MM.1S (cell line): ENCODE data around the gene CCNJL.

Experiments used
- DNase-seq: peaks from one replicate; pipeline ENCODE4 v3.0.0-alpha.2; 2015
- H2AFZ ChIP-seq: fragments of 300-600 bp; sonication (generic); 2 replicates; pipeline ENCODE4 v1.6.0; 2016; ENCODE audit warnings: antibody characterized with exemption, low read length
- H3F3A ChIP-seq: fragments of 300-600 bp; sonication (generic); 2 replicates; pipeline ENCODE4 v1.6.1; 2016; ENCODE audit warnings: mild to moderate bottlenecking, antibody characterized with exemption, low read length, moderate library complexity, mixed read lengths; ENCODE audit not compliant: insufficient read depth
- H3K27ac ChIP-seq: fragments of 300-600 bp; sonication (generic); 2 replicates; pipeline ENCODE4 v1.5.1; 2016; ENCODE audit warnings: mild to moderate bottlenecking, low read length
- H3K27me3 ChIP-seq: fragments of 300-600 bp; sonication (generic); replicated peaks from 2 replicates; pipeline ENCODE4 v1.6.0; 2016; ENCODE audit warnings: low read length; ENCODE audit not compliant: insufficient read depth
- H3K36me3 ChIP-seq: fragments of 300-600 bp; sonication (generic); replicated peaks from 2 replicates; pipeline ENCODE4 v1.6.1; 2016; ENCODE audit warnings: mild to moderate bottlenecking, low read length, mixed read lengths; ENCODE audit not compliant: insufficient read depth
- H3K4me1 ChIP-seq: fragments of 300-600 bp; sonication (generic); 2 replicates; pipeline ENCODE4 v1.6.1; 2016; ENCODE audit warnings: low read length, mixed read lengths
- H3K4me2 ChIP-seq: fragments of 300-600 bp; sonication (generic); 2 replicates; pipeline ENCODE4 v1.6.0; 2016; ENCODE audit warnings: low read depth, low read length
- H3K4me3 ChIP-seq: fragments of 300-600 bp; sonication (generic); 2 replicates; pipeline ENCODE4 v1.5.1; 2016; ENCODE audit warnings: low read length, mixed read lengths
- H3K79me2 ChIP-seq: fragments of 300-600 bp; sonication (generic); 2 replicates; pipeline ENCODE4 v1.6.1; 2016; ENCODE audit warnings: mixed run types, low read length, mixed read lengths
- H3K9ac ChIP-seq: fragments of 300-600 bp; sonication (generic); 2 replicates; pipeline ENCODE4 v1.6.1; 2016; ENCODE audit warnings: low read length, mixed read lengths
- H3K9me2 ChIP-seq: fragments of 300-600 bp; sonication (generic); replicated peaks from 2 replicates; pipeline ENCODE4 v1.6.1; 2016; ENCODE audit warnings: mild to moderate bottlenecking, low read length, mixed read lengths; ENCODE audit not compliant: insufficient read depth
- H3K9me3 ChIP-seq: fragments of 300-600 bp; sonication (generic); replicated peaks from 2 replicates; pipeline ENCODE4 v1.6.1; 2016; ENCODE audit warnings: mild to moderate bottlenecking, low read length, mixed read lengths; ENCODE audit not compliant: insufficient read depth
- H4K20me1 ChIP-seq: fragments of 300-600 bp; sonication (generic); 2 replicates; pipeline ENCODE4 v1.6.1; 2016; ENCODE audit warnings: mild to moderate bottlenecking, low read length, moderate library complexity, mixed read lengths; ENCODE audit not compliant: insufficient read depth
- CTCF ChIP-seq: fragments of 300-600 bp; sonication (generic); IDR thresholded peaks from 2 replicates; pipeline ENCODE4 v1.5.1; 2016; ENCODE audit warnings: antibody characterized with exemption, low read length, mixed read lengths
- EZH2 ChIP-seq: fragments of 300-600 bp; sonication (generic); optimal IDR thresholded peaks from 2 replicates; pipeline ENCODE3; 2017; ENCODE audit warnings: low read depth, mild to moderate bottlenecking, antibody characterized with exemption, low read length, mixed read lengths
- EZH2phosphoT487 ChIP-seq: fragments of 300-600 bp; sonication (generic); IDR thresholded peaks from 2 replicates; pipeline ENCODE4 v1.6.1; 2018; ENCODE audit warnings: antibody characterized with exemption, low read length

Gene CCNJL

GRCh38 chr5:160289356-160289651, 23.1 kb downstream of the CCNJL start:
- H3F3A ChIP-seq = no peaks in the 10 kb centered on the region
- no peaks in the 10 kb centered on the region for H4K20me1 ChIP-seq
- no peaks in the 10 kb centered on the region for H3K9me3 ChIP-seq
- no peak overlapping the region for H3K27ac ChIP-seq
- no peak overlapping the region for H2AFZ ChIP-seq
- H3K27me3 ChIP-seq = no peaks in the 10 kb centered on the region
- H3K9ac ChIP-seq = no peak overlapping the region
- H3K4me1 ChIP-seq = no peaks in the 10 kb centered on the region
- no peak for DNase-seq
- no peaks in the 10 kb centered on the region for H3K9me2 ChIP-seq
- no peak overlapping the region for H3K4me3 ChIP-seq
- TF ChIP-seq CTCF = no peak
- TF ChIP-seq EZH2phosphoT487 = no peak
- TF ChIP-seq EZH2 = no peak
- no peaks in the 10 kb centered on the region for H3K36me3 ChIP-seq
- no peaks in the 10 kb centered on the region for H3K79me2 ChIP-seq
- H3K4me2 ChIP-seq = no peak overlapping the region

GRCh38 chr5:160287378-160288051, 24.8 kb downstream of the CCNJL start:
- no peaks in the 10 kb centered on the region for H4K20me1 ChIP-seq
- H3K36me3 ChIP-seq = no peaks in the 10 kb centered on the region
- TF ChIP-seq EZH2phosphoT487 (no peak), EZH2 (no peak)
- H3K4me3 ChIP-seq = no peak overlapping the region
- no peaks in the 10 kb centered on the region for H3F3A ChIP-seq
- no peaks in the 10 kb centered on the region for H3K27me3 ChIP-seq
- no peaks in the 10 kb centered on the region for H3K9me3 ChIP-seq
- no peak overlapping the region for H3K27ac ChIP-seq
- H3K9me2 ChIP-seq = no peaks in the 10 kb centered on the region
- no peak overlapping the region for H2AFZ ChIP-seq
- no peaks in the 10 kb centered on the region for H3K79me2 ChIP-seq
- no peak overlapping the region for H3K4me2 ChIP-seq
- DNase-seq = no peak
- H3K4me1 ChIP-seq = no peaks in the 10 kb centered on the region
- no peak overlapping the region for H3K9ac ChIP-seq

- no peaks in the 10 kb centered on the region for H3K9me2 ChIP-seq
- H4K20me1 ChIP-seq = no peaks in the 10 kb centered on the region
- no peak overlapping the region for H2AFZ ChIP-seq
- no peaks in the 10 kb centered on the region for H3K4me1 ChIP-seq
- no peak overlapping the region for H3K27ac ChIP-seq
- no peak overlapping the region for H3K4me3 ChIP-seq
- no peak for TF ChIP-seq EZH2phosphoT487
- no peak for TF ChIP-seq CTCF
- no peak for TF ChIP-seq EZH2
- no peaks in the 10 kb centered on the region for H3K27me3 ChIP-seq
- no peaks in the 10 kb centered on the region for H3F3A ChIP-seq
- DNase-seq = no peak
- no peaks in the 10 kb centered on the region for H3K36me3 ChIP-seq
- no peak overlapping the region for H3K4me2 ChIP-seq
- no peak overlapping the region for H3K9ac ChIP-seq
- H3K79me2 ChIP-seq = no peaks in the 10 kb centered on the region
- no peaks in the 10 kb centered on the region for H3K9me3 ChIP-seq
These were observed 25.4 kb downstream of the CCNJL start for GRCh38 chr5:160286947-160287346.

GRCh38 chr5:160285316-160285715, 27.0 kb downstream of the CCNJL start:
- Histone ChIP-seq H2AFZ (no peak overlapping the region), H3K4me1 (no peaks in the 10 kb centered on the region), H3K9me2 (no peaks in the 10 kb centered on the region), H4K20me1 (no peaks in the 10 kb centered on the region), H3K4me2 (no peak overlapping the region), H3K9ac (no peak overlapping the region), H3K9me3 (no peaks in the 10 kb centered on the region), H3K27ac (no peak overlapping the region), H3K27me3 (no peaks in the 10 kb centered on the region), H3K4me3 (no peak overlapping the region), H3F3A (no peaks in the 10 kb centered on the region), H3K36me3 (no peaks in the 10 kb centered on the region), H3K79me2 (no peaks in the 10 kb centered on the region)
- TF ChIP-seq CTCF (no peak), EZH2 (no peak), EZH2phosphoT487 (no peak)
- no peak for DNase-seq
